HG02970 (cell line): ENCODE measurements around the gene DRC7.
"Not testable (repeated sequence)": the region's sequence is repeated elsewhere in the genome, so short reads cannot be mapped to it uniquely, and the experiment has no call there.

Source experiments
- ATAC-seq: cut with Tn5 transposase; IDR thresholded peaks from one replicate; pipeline ENCODE4 v1.9.1; 2021; ENCODE audit warnings: mild to moderate bottlenecking, moderate library complexity, moderate number of reproducible peaks; ENCODE audit not compliant: unreplicated experiment, low FRiP score

The DRC7 gene

GRCh38 chr16:57774705-57775285, 80.2 kb downstream of the DRC7 start:
- no peak for ATAC-seq

GRCh38 chr16:57775661-57776469, 81.3 kb downstream of the DRC7 start:
- ATAC-seq: no peak

DNA sequence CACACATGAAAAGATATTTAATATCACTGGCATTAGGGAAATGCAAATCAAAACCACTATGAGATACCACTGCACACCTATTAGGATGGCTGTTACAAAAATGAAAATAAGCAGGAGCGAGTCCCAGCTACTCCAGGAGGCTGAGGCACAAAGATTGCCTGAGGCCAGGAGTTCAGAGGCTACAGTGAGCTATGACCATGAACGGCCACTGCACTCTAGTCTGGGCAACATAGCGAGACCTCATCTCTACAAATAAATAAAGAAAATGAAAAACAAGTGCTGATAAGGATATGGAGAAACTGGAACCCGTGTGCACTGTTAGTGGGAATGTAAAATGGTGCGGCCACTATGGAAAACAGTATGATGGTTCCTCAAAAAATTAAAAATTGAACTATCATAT, 84.1 kb downstream of the DRC7 start:
- no peak for ATAC-seq

DNA sequence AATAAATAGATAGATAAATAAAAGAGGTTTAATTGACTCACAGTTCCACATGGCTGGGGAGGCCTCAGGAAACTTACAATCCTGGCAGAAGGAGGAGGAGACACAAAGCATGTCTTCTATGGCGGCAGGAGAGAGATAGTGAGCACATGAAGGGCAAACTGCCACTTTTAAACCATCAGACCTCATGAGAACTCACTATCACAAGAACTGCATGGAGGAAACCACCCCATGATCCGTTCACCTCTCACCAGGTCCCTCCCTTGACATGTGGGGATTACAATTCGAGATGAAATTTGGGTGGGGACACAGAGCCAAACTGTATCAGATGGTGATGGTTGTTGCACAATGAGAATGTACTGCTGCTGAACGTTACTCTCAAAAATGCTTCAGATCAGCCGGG, 85.2 kb downstream of the DRC7 start:
- ATAC-seq: not testable (repeated sequence)

DNA sequence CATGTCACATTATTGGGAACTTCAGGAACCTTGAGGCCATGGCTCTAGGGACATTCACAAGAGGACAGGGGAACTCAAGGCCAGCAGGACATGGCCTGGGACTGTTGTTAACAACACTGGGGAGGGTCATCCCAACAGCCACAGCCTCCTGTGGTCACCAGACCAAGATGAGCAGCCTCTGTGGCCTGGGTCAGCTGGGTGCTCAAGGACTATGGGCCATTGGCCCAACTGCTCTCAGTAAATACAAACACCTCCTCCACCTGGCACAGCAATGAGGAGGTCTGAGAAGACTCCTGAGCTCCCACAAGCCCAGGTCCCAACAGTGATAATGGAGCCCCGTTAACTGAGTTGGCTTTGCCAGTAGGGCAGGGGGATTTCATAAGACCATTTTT, 86.7 kb downstream of the DRC7 start:
- ATAC-seq: no peak
